ENCODE measurements around the gene MRTFA.

- no peak for TF ChIP-seq SIX1 (CRISPR knock-in tag; IDR thresholded peaks at IDR 0.05; ENCODE audit: borderline replicate concordance)
- no peak; the same call in 1 of the 2 replicates for TF ChIP-seq ZBTB4 (CRISPR knock-in tag; IDR thresholded peaks at IDR 0.05; ENCODE audit: borderline replicate concordance)
- no peak for TF ChIP-seq JUND (CRISPR knock-in tag; IDR thresholded peaks at IDR 0.05)
- TF ChIP-seq MAX (IDR thresholded peaks at IDR 0.05) = no peak
- TF ChIP-seq BHLHE40 (IDR thresholded peaks at IDR 0.05; ENCODE audit: low read length) = no peak
- TF ChIP-seq ZNF431 (CRISPR knock-in tag; IDR thresholded peaks at IDR 0.05; ENCODE audit: borderline replicate concordance, low read depth) = no peak
- TF ChIP-seq TAF1 (CRISPR knock-in tag; IDR thresholded peaks at IDR 0.05) = no peak
Measured at GRCh38 chr22:40637183-40638150, 948 bp upstream of the MRTFA start.

Data from HepG2 (cell line).